Measurements from ENCODE around the gene SEPTIN5.
"Not testable (repeated sequence)": the region's sequence is repeated elsewhere in the genome, so short reads cannot be mapped to it uniquely, and the experiment has no call there.

Gene SEPTIN5

DNA sequence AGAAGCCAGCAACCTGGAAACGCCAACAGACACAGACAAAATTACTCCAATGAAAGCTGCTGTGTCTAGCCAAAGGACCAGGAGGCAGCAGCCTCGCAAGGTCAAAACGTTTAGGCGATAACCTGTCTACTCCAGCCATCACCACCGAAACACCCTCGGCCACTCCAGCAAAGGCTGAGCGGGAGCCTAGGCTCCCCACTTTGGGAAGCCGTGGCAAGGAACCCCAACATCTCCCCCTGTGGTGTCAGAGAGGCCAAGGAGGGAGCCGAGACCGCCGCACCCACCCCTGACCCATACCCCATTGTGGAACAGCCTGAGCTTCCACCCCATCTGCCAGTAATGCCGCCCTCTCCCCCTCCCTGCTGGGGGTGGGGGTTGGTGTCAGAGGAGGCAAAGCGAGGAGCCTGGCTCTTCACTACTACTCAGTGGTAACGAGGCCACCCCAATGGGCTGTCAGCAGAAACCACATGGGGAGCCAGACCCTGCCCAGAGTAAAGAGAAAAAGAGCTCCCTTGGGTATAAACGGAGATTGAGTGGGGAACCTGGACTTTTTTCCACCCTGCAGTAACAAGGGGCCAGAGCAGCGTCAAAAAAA, 33.9 kb upstream of the SEPTIN5 start:
- H3K4me3 ChIP-seq (ENCODE audit: low read depth, low read length) = no peak overlapping the region

GRCh38 chr22:19680911-19681862, 33.1 kb upstream of the SEPTIN5 start:
- no peak overlapping the region for H3K4me3 ChIP-seq (ENCODE audit: low read depth, low read length)

DNA sequence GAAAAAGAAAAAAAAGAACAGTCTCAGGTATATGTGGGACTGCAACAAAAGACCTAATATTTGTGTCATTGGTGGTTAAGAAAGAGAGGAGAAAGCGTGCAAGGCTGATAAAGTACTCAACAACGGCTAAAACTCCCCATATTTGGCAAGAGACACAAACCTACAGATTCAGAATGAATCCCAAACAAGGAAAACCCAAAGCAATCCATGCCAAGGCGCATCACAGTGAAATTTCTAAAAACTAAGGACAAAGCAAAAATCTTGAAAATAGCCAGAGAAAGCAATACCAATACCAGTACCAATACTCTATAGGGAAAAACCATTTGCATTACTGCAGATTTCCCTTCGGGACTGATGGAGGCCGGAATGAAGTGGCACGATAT, 32.4 kb upstream of the SEPTIN5 start:
- no peak overlapping the region for H3K4me3 ChIP-seq (ENCODE audit: low read depth, low read length)

DNA sequence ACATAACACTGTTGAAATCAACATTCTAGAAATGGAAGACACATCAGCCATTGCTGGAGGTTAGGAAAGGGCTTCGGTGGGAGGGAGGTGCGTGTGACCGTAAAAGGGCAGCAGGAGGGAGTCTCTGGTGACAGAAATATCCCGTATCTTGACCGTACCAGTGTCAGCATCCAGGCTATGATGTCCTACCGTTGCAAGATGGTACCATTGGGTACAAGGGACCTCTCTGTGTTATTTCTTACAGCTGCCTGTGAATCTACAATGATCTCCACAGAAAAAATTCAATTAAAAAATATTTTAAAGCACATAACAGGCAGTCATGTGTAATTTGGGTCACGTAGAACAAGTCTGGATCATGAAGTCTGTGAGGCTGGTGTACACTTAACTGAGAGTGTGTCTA, 27.4 kb upstream of the SEPTIN5 start:
- H3K4me3 ChIP-seq (ENCODE audit: low read depth, low read length) = no peak overlapping the region

GRCh38 chr22:19687561-19688300, 26.6 kb upstream of the SEPTIN5 start:
- no peak overlapping the region for H3K4me3 ChIP-seq (ENCODE audit: low read depth, low read length)

DNA sequence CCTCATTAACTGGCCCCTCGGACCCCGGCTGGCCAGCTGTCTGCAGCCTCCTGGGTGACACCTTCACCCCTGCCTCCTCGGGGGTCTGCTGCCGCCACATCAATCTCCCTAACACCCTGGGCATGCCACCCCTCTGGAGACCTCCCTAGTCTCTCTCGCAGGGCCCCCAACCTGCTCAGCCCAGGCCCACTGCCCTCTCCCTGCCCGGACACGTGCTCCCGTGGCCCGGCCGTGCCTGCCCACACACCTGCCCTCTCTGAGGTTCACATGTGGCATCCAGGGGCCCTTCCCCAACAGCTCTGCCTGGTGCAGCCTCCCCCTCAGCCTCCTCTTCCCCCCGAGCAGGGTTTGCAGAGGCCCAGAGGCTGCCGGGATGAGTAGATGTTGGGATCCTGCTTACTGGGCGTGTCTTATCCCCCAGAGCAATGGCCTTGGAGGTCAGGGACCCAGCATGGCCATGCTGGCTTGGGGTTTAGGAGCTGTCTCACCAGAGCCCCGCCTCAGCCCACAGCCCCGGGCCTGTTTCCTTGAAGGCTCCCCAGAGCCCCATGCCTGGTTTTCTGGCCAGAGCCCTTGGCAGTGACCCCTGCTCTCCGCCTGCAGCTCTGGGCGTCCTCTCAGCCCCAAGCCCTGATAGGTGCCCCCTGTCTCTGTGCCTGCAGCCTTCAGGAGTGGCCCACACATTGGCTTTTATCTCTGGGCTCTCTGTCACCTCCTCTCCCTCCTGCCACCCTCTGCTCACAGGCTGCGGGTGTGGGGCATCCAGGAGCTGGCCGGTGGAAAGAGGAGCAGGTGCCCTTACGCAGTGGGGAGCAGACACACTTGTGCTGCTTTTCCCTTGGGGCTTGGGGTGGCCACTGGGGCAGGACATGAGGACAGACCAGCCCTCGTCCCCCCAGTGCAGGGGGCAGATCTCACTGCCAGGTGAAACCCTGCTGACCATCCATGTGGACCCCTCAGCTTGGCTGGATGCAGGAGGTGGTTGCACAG, 25.7 kb upstream of the SEPTIN5 start:
- H3K4me3 ChIP-seq (ENCODE audit: low read depth, low read length) = no peak overlapping the region

DNA sequence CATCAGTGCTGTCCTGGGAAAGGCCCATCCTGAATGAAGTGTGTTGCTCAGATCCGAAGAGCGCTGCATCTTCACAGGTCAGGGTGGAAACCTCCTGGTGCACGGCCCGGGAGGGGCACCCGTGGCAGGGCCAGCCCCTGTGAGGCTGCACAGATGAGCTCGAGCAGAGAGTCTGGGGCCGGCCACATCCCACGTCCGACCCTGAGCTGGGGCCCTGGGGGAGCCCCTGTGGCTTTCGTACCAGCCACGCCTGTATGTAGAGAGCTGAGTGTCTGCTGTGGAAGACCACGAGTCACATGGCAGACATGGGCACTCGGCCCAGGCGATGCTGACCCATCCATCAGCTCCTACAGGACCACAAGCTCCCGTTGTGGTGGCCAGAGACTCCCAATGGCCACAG, 24.9 kb upstream of the SEPTIN5 start:
- no peak overlapping the region for H3K4me3 ChIP-seq (ENCODE audit: low read depth, low read length)

GRCh38 chr22:19691007-19691720, 23.1 kb upstream of the SEPTIN5 start:
- no peak overlapping the region for H3K4me3 ChIP-seq (ENCODE audit: low read depth, low read length)

GRCh38 chr22:19691721-19692341, 22.5 kb upstream of the SEPTIN5 start:
- H3K4me3 ChIP-seq (ENCODE audit: low read depth, low read length) = no peak overlapping the region

GRCh38 chr22:19693581-19693980, 20.7 kb upstream of the SEPTIN5 start:
- H3K4me3 ChIP-seq (ENCODE audit: low read depth, low read length) = no peak overlapping the region

DNA sequence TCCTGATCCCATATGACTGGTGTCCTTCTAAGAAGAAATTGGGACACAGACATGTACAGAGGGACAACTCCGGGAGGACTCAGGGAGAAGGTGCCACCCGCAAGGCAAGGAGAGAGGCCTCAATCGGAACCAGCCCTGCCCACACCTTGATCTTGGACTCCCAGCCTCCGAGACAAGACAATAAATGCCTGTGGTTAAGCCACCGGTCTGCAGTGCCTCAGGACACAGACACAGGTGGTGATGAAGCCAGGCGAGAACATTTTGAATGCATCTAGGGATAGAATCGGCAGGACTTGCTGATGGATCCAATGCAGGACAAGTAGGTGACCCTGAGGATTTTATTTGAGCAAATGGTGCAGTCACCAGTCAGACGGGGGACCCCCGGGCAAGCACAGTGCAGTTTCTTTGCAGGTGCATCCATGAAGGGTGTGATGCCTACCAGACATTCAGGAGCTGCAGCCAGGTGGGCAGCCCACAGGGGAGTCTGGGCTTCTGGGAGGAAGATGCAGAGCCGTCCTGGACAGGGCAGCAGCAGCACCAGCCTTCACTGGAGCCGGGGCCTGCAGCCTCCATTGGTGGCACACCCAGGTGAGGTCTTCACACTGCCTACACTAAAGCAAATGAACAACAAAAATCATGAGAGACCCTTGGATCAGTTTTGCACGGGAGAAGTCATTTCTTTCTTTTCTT, 20.2 kb upstream of the SEPTIN5 start:
- no peak overlapping the region for H3K4me3 ChIP-seq (ENCODE audit: low read depth, low read length)

DNA sequence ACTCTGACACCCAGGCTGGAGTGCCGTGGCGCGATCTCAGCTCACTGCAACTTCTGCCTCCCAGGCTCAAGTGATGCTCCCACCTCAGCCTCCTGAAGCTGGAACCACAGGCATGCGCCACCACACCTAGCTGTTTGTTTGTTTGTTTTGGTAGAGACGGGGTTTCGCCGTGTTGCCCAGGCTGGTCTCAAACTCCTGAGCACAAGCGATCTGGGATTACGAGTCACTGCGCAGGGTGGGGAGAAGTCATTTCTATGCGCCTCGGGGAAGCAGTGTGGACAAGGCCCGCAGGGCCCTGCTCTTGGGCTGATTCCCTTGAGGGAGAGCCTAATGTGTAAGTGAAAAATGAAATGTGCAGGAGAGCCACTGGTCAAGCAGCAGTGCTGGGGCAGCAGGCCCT, 19.6 kb upstream of the SEPTIN5 start:
- no peak overlapping the region for H3K4me3 ChIP-seq (ENCODE audit: low read depth, low read length)

GRCh38 chr22:19696504-19697276, 17.6 kb upstream of the SEPTIN5 start:
- no peak overlapping the region for H3K4me3 ChIP-seq (ENCODE audit: low read depth, low read length)

DNA sequence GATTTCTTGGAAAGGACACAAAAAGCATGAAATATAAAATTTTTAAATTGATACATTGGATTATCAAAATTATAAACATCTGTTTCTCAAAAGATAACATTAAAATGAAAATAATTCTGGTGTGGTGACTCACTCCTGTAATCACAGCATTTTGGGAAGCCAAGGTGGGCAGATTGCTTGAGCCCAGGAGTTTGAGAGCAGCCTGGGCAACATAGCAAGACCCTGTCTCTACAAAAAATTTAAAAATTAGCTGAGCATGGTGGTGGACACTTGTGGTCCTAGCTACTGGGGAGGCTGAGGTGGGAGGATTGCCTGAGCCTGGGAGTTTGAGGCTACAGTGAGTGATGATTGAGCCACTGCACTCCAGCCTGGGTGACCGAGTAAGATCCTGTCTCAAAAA, 16.4 kb upstream of the SEPTIN5 start:
- H3K4me3 ChIP-seq (ENCODE audit: low read depth, low read length) = not testable (repeated sequence)

DNA sequence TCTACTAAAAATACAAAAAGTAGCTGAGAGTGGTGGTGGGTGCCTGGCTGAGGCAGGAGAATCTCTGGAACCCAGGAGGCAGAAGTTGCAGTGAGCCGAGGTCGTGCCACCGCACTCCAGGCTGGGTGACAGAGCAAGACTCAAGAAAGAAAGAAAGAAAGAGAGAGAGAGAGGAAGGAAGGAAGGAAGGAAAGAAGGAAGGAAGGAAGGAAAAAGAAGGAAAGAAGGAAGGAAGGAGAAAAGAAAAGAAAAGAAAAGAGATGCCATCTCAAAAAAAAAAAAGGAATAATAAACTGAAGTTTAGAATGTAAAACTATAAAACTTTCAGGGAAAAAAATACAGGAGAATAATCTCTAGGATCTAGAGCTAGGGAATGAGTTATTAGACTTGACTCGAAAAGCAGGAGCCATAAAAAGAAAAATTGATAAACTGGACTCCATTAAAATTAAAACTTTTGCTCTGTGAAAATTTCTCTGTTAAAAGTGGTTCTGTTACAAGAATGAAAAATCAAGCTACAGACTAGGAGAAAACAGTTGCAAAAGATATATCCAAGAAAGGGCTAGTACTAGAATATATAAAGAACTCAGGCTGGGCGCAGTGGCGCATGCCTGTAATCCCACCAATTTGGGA, 13.4 kb upstream of the SEPTIN5 start:
- H3K4me3 ChIP-seq (ENCODE audit: low read depth, low read length) = no peak overlapping the region

- no peak overlapping the region for H3K4me3 ChIP-seq (ENCODE audit: low read depth, low read length)
Observed at GRCh38 chr22:19701420-19702145, 12.7 kb upstream of the SEPTIN5 start.

- H3K4me3 ChIP-seq (ENCODE audit: low read depth, low read length) = no peak overlapping the region
Observed at GRCh38 chr22:19703869-19704268, 10.4 kb upstream of the SEPTIN5 start.

Measured in iPS-11a (cell line).